HCT116 (cell line): ENCODE data around the gene CAMK1D. TPM values are rescaled to one million over a fixed set of nuclear protein-coding genes. Genes with fewer than 3 reads are reported as not detected.

Experiments used
- ATAC-seq: fragments of 200-7000 bp; cut with Tn5 transposase; 2 replicates; pipeline ENCODE4 v1.9.1; 2020; ENCODE audit warnings: mild to moderate bottlenecking, moderate library complexity
- BruUV-seq: library from RNA; stranded (reverse); fragments of 400-500 nt; replicated peaks from 2 replicates; lab custom pipeline; 2021; lab: Mats Ljungman, UMichigan
- CTCF ChIA-PET: fragments of 300-600 bp; sonication (Branson Sonifier 250); formaldehyde crosslinking; loops from one replicate; lab custom pipeline; 2021; ENCODE audit warnings: antibody characterized with exemption; lab: Charles Lee
- POLR2A ChIA-PET: fragments of 300-600, 350-600 bp; sonication (Branson Sonifier 250); formaldehyde crosslinking; loops from one replicate; lab custom pipeline; 2021; ENCODE audit warnings: antibody characterized with exemption; lab: Charles Lee
- RAD21 ChIA-PET, 2 experiments: fragments of 300-600 bp; sonication (Branson Sonifier 250); formaldehyde crosslinking; loops; one replicate each; lab custom pipeline; 2023; ENCODE audit warnings: low total read pairs in 2 of 2; ENCODE audit not compliant: uncharacterized antibody in 2 of 2, unreplicated experiment in 2 of 2, low non-redundant PET in 1 of 2; lab: Charles Lee
- DNase-seq: peaks from one replicate; pipeline ENCODE4 v3.0.0-alpha.2; 2010; ENCODE audit warnings: low read depth, low spot score
- H2AFZ ChIP-seq: fragments of 200-600 bp; shearing (Covaris generic), sonication (generic); 2 replicates; pipeline ENCODE4 v1.6.1; 2017; ENCODE audit warnings: low read depth, mixed run types, mixed read lengths, antibody characterized with exemption, low read length; ENCODE audit not compliant: poor library complexity, severe bottlenecking
- H3K27ac ChIP-seq: 2 replicates; pipeline ENCODE4 v1.5.1; 2012; ENCODE audit warnings: low read depth, low read length
- H3K27me3 ChIP-seq: fragments of 200-600 bp; sonication (generic); 2 replicates; pipeline ENCODE4 v1.6.1; 2016; ENCODE audit warnings: mixed run types, low read length, mixed read lengths; ENCODE audit not compliant: insufficient read depth
- H3K36me3 ChIP-seq, 2 experiments: fragments of 200-500 bp in 1 of 2; fragments of 200-600 bp in 1 of 2; sonication (Bioruptor generic) in 1 of 2; sonication (generic) in 1 of 2; 2 replicates each; pipeline versions ENCODE4 v1.5.1 to v1.6.1; 2014 to 2016; ENCODE audit warnings: low read length in 2 of 2, inconsistent platforms in 1 of 2, mixed read lengths in 1 of 2, mixed run types in 1 of 2; ENCODE audit not compliant: insufficient read depth in 2 of 2, control insufficient read depth in 1 of 2
- H3K4me1 ChIP-seq, 2 experiments: fragments of 200-600 bp in 1 of 2; sonication (generic) in 1 of 2; 2 replicates each; pipeline versions ENCODE4 v1.5.1 to v1.6.1; 2012 to 2017; ENCODE audit warnings: low read length in 2 of 2, inconsistent platforms in 1 of 2, mild to moderate bottlenecking in 1 of 2, mixed read lengths in 1 of 2, mixed run types in 1 of 2, moderate library complexity in 1 of 2; ENCODE audit not compliant: insufficient read depth in 2 of 2, control insufficient read depth in 1 of 2
- H3K4me2 ChIP-seq: fragments of 200-600 bp; sonication (generic); 2 replicates; pipeline ENCODE4 v1.6.1; 2017; ENCODE audit warnings: mixed run types, low read length, mixed read lengths
- H3K4me3 ChIP-seq, 2 experiments: fragments of 200-600 bp in 1 of 2; sonication (generic) in 1 of 2; replicated peaks in 1 of 2; 2 replicates each; pipeline ENCODE4 v1.5.1; 2011 to 2016; ENCODE audit warnings: low read length in 2 of 2, control low read depth in 1 of 2, low read depth in 1 of 2, mild to moderate bottlenecking in 1 of 2, mixed read lengths in 1 of 2, mixed run types in 1 of 2
- H3K79me2 ChIP-seq: fragments of 200-600 bp; sonication (generic); 2 replicates; pipeline ENCODE4 v1.6.1; 2017; ENCODE audit warnings: mild to moderate bottlenecking, mixed run types, low read length, moderate library complexity, mixed read lengths; ENCODE audit not compliant: insufficient read depth
- H3K9ac ChIP-seq: fragments of 200-600 bp; sonication (generic); 2 replicates; pipeline ENCODE4 v1.6.1; 2016; ENCODE audit warnings: low read length, mixed read lengths
- H3K9me2 ChIP-seq: fragments of 200-600 bp; sonication (generic), shearing (Covaris generic); 2 replicates; pipeline ENCODE4 v1.6.1; 2017; ENCODE audit warnings: mixed run types, mild to moderate bottlenecking, moderate library complexity; ENCODE audit not compliant: insufficient read depth
- H3K9me3 ChIP-seq, 2 experiments: fragments of 200-500 bp in 1 of 2; fragments of 200-600 bp in 1 of 2; sonication (Bioruptor generic) in 1 of 2; sonication (generic) in 1 of 2; 2 replicates each; pipeline ENCODE4 v1.6.1; 2014 to 2017; ENCODE audit warnings: low read length in 2 of 2, mixed read lengths in 2 of 2, inconsistent platforms in 1 of 2, low read depth in 1 of 2, mild to moderate bottlenecking in 1 of 2, mixed run types in 1 of 2, moderate library complexity in 1 of 2; ENCODE audit not compliant: control insufficient read depth in 1 of 2, insufficient read depth in 1 of 2
- H4K20me1 ChIP-seq: fragments of 200-600 bp; sonication (generic), shearing (Covaris generic); 2 replicates; pipeline ENCODE4 v1.6.1; 2017; ENCODE audit warnings: mixed run types, mild to moderate bottlenecking, moderate library complexity; ENCODE audit not compliant: insufficient read depth
- EGR1 ChIP-seq: IDR thresholded peaks from 2 replicates; pipeline ENCODE4 v1.6.1; 2012; ENCODE audit warnings: low read depth
- ELF1 ChIP-seq: IDR thresholded peaks from 2 replicates; pipeline ENCODE4 v1.6.1; 2012; ENCODE audit warnings: low read depth, borderline replicate concordance
- EZH2 ChIP-seq: fragments of 200-600 bp; sonication (generic); IDR thresholded peaks from 2 replicates; pipeline ENCODE4 v1.6.1; 2017; ENCODE audit warnings: antibody characterized with exemption, mixed run types
- FOSL1 ChIP-seq: IDR thresholded peaks from 2 replicates; pipeline ENCODE4 v1.6.1; 2012; ENCODE audit warnings: low read depth
- JUND ChIP-seq: IDR thresholded peaks from 2 replicates; pipeline ENCODE4 v1.6.1; 2012
- SRF ChIP-seq: IDR thresholded peaks from 2 replicates; pipeline ENCODE4 v1.6.1; 2012; ENCODE audit warnings: low read depth
- ZNF274 ChIP-seq: fragments of 200-500 bp; sonication (Bioruptor generic); IDR thresholded peaks from 2 replicates; pipeline ENCODE4 v1.6.1; 2014; ENCODE audit warnings: mild to moderate bottlenecking, low read depth, low read length, inconsistent platforms
- intact Hi-C: fragments of 100-400 bp; cut with micrococcal nuclease; formaldehyde crosslinking; loops from 2 replicates; pipeline ENCODE4 v1.10.0; 2022
- total RNA-seq: library from RNA; stranded (reverse); gene quantifications from one replicate; pipeline ENCODE4 v1.2.1, GENCODE V29; 2021; ENCODE audit not compliant: unreplicated experiment
- TF ChIP-seq, protein P1 (sequence below): IDR thresholded peaks from 2 replicates; pipeline ENCODE4 v1.6.1; 2012
- TF ChIP-seq, protein P2 (sequence below), 3 experiments: fragments of 200-600 bp in 1 of 3; sonication (generic) in 1 of 3; IDR thresholded peaks in 2 of 3; conservative IDR thresholded peaks in 1 of 3; 2 replicates each; pipeline ENCODE4 v1.5.1; 2012 to 2017; ENCODE audit warnings: low read depth in 2 of 3, low read length in 2 of 3, antibody characterized with exemption in 1 of 3, borderline replicate concordance in 1 of 3, control low read depth in 1 of 3, mild to moderate bottlenecking in 1 of 3, mixed read lengths in 1 of 3, mixed run types in 1 of 3, moderate library complexity in 1 of 3; ENCODE audit not compliant: insufficient read depth in 1 of 3
- TF ChIP-seq, protein P3 (sequence below): IDR thresholded peaks from 2 replicates; pipeline ENCODE4 v1.6.1; 2012

CAMK1D gene
- total RNA-seq, 1 experiment from 2014 or later, result 9.6 TPM

DNA sequence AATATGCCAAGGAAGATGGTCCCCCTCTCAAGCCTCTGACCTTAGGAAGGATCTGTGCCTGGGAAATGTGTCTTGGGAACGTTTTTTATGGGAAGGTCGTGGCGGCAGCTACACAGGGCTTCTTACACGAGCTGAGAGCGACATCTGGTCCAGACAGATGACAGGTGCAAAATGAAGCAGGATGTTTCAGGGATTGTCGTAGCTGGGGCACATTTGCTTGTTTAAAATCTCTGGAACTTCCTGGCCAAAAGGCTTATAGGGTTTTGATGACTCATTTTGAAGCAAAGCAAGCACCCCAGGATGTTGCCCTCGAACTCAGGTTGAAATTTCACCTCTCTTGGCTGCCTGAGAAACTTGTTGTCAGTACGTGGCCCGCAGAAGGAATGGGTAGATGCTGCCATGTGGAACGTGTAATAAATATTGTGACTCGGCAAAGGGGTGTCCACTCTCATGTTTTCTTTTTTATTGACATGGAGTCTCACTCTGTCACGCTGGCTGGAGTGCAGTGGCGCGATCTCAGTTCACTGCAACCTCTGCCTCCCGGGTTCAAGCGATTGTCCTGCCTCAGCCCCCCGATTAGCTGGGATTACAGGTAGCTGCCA is 117.5 kb downstream of the CAMK1D start (continued):
- TF ChIP-seq FOSL1 (no peak), ZNF274 (no peak), JUND (no peak), SRF (no peak), EGR1 (no peak), EZH2 (no peak)
- TF ChIP-seq, protein P1, sequence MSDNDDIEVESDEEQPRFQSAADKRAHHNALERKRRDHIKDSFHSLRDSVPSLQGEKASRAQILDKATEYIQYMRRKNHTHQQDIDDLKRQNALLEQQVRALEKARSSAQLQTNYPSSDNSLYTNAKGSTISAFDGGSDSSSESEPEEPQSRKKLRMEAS, result no peak
- TF ChIP-seq, protein P2, sequence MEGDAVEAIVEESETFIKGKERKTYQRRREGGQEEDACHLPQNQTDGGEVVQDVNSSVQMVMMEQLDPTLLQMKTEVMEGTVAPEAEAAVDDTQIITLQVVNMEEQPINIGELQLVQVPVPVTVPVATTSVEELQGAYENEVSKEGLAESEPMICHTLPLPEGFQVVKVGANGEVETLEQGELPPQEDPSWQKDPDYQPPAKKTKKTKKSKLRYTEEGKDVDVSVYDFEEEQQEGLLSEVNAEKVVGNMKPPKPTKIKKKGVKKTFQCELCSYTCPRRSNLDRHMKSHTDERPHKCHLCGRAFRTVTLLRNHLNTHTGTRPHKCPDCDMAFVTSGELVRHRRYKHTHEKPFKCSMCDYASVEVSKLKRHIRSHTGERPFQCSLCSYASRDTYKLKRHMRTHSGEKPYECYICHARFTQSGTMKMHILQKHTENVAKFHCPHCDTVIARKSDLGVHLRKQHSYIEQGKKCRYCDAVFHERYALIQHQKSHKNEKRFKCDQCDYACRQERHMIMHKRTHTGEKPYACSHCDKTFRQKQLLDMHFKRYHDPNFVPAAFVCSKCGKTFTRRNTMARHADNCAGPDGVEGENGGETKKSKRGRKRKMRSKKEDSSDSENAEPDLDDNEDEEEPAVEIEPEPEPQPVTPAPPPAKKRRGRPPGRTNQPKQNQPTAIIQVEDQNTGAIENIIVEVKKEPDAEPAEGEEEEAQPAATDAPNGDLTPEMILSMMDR (IDR thresholded peaks at IDR 0.05 in 2 of 3, conservative IDR thresholded peaks at IDR 0.05 in 1 of 3; ENCODE audit: borderline replicate concordance in 1 of 3, insufficient read depth in 1 of 3, low read depth in 2 of 3, low read length in 2 of 3), result no peak
- TF ChIP-seq, protein P3, sequence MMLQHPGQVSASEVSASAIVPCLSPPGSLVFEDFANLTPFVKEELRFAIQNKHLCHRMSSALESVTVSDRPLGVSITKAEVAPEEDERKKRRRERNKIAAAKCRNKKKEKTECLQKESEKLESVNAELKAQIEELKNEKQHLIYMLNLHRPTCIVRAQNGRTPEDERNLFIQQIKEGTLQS, result no peak
- TF ChIP-seq, all 23 proteins: peak for 0

- TF ChIP-seq EGR1 (no peak), ELF1 (no peak), SRF (no peak)
- TF ChIP-seq, protein P2 (IDR thresholded peaks at IDR 0.05 in 2 of 3, conservative IDR thresholded peaks at IDR 0.05 in 1 of 3; ENCODE audit: borderline replicate concordance in 1 of 3, insufficient read depth in 1 of 3, low read depth in 2 of 3, low read length in 2 of 3), result no peak
- no peak overlapping the region for H3K4me2 ChIP-seq
- ATAC-seq (no peak), DNase-seq (no peak)
- H3K4me1 ChIP-seq, result peaks cover 5 to 15% of the 10 kb centered on the region in 2 experiments; a peak in 2 of 4 replicates
- no peak overlapping the region for H3K27ac ChIP-seq
- no peak overlapping the region for H3K9ac ChIP-seq
- H3K4me3 ChIP-seq, result no peak overlapping the region
- no peak overlapping the region for H2AFZ ChIP-seq
- POLR2A ChIA-PET, result no interaction called here
- H3K36me3 ChIP-seq, result no peaks in the 10 kb centered on the region
- intact Hi-C loops, result no loop called here
- H3K9me3 ChIP-seq, result no peaks in the 10 kb centered on the region
- CTCF ChIA-PET, result no interaction called here
- no TSS peak for BruUV-seq
- no peaks in the 10 kb centered on the region for H3K79me2 ChIP-seq
- H3K9me2 ChIP-seq, result no peaks in the 10 kb centered on the region
- RAD21 ChIA-PET, result no interaction called here
- no peaks in the 10 kb centered on the region for H3K27me3 ChIP-seq
- H4K20me1 ChIP-seq, result no peaks in the 10 kb centered on the region
Measured at GRCh38 chr10:12469345-12469744, 120.0 kb downstream of the CAMK1D start.
